ENCODE results near the gene WWOX.

Gene WWOX

GRCh38 chr16:78106686-78107085 lies 7.2 kb downstream of the WWOX start:
- no peak for DNase-seq

GRCh38 chr16:78108451-78108850 lies 9.0 kb downstream of the WWOX start:
- DNase-seq = peak in 1 of 2 experiments; percentile 43

DNA sequence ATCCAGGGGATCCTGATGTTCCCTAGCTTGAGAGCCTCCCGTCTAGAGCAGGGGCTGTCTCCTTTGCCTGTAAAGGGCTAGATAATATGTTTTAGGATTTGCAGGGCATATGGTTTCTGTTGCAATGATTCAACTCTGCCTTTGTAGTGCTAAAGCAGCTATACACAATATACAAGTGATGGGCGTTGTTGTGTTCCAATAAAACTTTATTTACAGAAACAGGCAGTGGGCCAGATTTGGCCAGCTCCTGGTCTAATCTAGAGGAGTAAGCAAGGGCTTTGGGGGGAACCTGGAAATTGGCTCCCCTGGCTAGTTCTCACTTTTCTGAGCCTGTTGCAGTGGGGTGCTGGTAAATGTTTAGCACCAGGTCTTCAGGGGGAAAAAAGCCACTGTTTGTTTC lies 13.8 kb downstream of the WWOX start:
- no peak for DNase-seq

DNA sequence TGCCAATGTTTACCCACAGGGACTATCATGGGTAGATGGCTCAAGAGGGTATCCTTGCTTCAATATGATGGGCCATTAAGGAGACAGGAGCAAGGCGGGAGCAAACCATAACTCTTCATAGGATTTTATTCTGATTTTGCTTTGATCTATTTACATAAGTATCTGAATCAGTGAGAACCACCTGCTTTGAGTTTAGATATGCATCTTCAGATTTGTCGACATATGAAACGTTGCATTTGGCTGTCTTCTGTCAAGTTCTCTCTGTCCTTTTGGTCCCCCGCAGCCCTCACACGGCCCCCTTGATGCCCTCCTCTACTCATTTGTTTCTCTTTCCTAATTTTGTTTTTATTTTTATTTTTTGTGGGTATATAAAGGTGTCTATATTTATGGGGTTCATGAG lies 16.2 kb downstream of the WWOX start:
- no peak for DNase-seq

- peak; percentile 75 to 89 for DNase-seq
These were observed 17.5 kb downstream of the WWOX start for GRCh38 chr16:78116946-78117345.

DNA sequence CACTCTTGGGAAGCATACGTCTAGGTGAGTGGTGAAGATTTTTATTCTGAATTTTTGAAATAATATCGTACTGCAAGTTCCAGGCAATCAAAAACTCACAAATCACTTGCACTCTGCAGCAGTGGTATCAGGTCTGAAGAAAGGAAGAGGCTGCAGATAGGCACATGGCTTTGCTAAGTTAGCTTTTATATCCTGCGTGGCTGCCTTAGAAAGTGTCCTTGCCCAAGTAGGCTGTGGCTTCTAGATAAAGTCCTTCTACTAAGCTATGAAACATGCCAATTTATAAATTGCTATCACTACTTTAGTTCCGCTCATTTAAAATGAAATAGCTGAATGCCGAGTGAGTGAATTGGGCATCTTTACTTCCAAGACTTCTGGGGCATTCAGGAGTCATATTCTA lies 17.9 kb downstream of the WWOX start:
- DNase-seq = no peak

DNA sequence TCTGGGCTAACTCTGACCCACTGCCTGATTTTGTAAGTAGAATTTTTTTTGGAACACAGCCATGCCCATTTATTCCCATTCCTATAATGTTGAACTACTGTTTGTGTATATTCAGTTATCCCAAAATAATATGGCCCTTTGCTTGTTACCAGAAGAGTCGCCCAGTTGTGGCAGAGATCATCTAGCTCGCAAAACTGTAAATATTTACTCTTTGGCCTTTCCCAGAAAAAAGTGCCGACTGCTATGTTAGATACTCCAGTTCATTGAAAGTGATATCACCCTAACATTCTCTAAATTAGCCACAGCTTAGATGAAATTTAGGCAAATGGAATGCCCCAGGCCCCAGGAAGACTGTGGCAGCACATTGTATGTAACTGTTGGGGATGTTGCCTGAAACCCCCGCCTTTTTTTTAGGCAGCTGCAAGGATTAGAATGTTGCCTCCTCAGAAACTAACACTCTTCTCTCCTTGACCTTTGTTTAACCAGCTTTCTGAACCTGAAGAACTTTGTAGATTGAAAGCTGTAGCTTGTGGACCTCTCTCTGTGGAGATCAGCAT lies 19.1 kb downstream of the WWOX start:
- no peak for DNase-seq

GRCh38 chr16:78122774-78123315 lies 23.4 kb downstream of the WWOX start:
- DNase-seq = peak; percentile 10 to 71

DNA sequence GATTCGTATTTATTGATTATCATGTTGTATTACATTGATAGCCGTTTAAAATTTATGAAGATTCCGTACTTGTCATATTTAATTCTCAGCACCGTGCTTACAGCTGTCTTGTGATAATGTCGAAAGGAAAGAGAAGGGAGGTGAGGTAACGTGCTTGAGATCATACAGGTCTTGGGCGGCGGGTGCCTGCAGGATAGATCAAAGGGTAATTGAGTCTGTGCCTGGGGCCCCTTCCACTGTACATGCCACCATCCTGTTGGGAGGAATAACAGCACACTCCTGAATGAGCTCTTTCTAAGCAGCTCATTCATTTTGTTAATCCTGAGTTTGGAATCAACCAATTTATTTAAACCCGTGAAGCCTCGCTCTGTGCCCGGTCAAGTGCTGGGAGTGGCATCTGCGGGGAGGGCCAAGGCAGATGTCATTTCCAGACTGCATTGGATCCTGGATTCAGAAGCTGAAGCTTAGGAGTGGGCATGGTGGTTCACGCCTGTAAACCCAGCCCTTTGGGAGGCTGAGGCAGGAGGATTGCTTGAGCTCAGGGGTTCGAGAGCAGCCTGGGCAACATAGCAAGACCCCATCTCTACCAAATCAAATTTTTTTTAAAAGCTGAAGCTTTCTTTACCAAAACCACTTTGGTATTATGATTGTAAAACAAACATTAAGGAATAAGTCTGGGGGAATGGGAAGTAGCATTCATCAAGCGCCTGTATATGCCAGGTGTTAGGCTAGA lies 25.8 kb downstream of the WWOX start:
- DNase-seq = peak in 1 of 2 experiments; percentile 27

DNA sequence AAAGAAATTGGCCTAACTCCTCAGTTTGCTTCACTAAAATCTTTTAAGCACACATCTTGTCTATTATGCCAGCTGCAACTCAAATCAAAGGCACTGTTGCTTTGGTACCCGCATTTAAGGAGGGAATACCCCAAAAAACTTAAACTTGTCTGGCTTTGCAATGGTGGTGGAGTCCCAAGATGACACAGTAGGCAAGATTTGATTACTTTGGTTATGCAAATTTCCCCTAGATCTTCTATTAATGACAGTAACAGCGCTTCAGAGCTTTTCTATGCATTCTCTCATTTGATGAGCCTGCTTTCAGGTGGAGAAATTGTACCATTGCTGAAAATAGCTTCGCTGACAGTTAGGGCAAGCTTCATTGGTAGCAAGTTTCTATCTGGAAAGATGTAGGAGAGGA lies 27.2 kb downstream of the WWOX start:
- no peak for DNase-seq

GRCh38 chr16:78127130-78127529 lies 27.7 kb downstream of the WWOX start:
- DNase-seq = peak in 1 of 2 experiments; percentile 9

DNA sequence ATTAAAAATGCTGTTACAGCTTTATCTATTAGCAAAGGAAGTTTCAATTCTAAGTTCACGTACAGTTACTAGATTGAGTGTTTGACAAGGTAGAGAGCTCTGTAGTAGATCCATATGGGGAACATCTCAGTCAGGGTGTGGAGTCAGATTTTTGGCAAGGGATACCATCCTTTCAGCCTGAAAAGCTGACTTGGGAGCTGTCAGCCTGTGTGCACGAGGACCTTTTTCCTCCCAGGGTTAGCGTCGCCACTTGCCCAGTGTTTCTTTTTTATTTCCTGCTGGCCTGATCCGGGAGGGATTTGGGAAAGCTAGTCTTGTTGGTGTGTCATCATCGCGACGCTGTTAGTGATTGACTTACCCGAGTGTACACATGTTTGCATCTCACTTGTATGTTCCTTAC lies 29.5 kb downstream of the WWOX start:
- no peak for DNase-seq

- no peak for DNase-seq
These were observed 29.9 kb downstream of the WWOX start for GRCh38 chr16:78129349-78129748.

DNA sequence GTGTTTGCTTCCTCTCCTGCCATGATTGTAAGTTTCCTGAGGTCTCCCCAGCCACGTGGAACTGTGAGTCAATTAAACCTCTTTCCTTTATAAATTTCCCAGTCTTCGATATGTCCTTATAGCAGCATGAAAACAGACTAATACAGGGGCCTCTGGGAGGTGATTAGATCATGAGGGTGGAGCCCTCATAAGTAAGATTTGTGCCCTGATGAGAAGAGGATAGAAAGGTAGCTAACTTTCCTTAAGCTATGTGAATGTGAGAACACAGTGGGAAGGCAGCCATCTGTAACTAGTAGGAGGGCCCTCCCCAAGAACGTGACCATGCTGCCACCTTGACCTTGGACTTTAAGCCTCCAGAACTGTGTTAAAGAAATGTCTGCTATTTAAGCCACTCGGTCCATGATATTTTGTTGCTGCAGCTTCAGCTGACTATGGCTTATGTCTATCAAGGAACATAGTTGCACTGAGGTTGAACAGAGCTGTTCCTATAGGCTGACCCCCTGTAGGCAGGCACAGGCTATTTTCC lies 30.7 kb downstream of the WWOX start:
- DNase-seq = no peak

DNA sequence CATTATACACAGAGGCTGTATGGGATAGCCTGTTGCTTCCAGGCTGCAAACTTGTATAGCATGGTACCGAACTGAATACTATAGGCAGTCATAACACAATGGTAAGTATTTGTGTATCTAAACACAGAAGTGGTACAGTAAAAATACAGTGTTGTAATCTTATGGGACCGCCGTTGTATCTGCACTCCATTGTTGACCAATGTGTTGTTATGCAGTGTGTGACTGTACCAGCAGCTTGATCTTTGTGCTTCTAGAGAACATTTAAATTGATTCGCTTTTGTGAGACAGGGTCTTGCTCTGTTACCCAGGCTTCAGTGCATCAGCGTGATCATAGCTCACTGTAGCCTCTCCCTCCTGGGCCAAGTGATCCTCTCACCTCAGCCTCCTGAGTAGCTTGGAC lies 31.5 kb downstream of the WWOX start:
- no peak for DNase-seq

DNA sequence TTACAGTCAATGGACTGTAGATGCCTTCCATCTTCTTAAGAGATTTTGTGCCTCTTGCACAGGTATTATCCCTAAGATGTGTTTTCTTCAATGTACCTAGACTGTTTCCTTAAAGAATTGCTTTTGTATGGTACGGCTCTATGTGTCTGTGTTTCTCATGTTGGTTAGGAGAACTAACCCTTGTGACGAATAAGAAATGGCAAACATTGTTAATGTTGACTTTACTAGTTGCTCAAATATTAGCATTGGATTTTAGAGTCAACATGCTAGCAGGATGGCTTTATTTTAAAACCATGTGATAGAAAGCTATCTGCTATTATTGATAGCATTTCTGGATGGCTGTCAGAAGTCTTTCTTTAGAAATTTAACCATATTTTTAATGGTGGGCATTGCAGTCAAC lies 34.5 kb downstream of the WWOX start:
- DNase-seq = no peak

DNA sequence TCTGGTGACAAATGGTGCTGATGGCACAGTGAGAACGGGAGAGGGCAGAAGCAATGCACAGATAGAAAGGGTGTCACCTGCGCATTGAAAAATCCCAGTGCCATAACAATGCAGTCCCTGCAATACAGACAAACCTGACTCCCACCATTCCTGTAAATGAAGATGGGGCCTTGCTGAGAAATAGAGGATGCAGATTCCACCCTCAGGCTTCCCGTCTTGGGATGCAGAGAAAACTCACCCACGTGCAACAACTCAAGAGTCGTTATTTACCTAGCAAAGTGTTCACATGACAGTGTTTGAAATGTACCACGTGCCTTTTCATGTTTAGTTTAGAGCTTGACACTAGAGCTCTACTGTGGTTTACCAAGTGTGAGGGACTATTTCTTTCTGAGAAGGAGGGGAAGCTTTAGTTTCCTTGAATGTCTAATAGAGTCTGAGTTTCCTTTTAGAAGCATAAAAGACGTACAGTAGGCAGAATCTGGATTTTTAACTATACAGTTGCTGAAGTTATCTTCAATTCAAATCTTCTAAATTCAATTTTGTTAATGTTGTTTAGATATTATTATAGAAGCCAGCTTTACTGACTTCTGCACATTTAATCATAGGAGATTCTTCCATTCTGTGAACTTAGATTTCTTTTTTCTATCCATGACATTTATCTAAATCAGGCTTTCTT lies 35.6 kb downstream of the WWOX start:
- no peak for DNase-seq

- DNase-seq = no peak
These were observed 37.7 kb downstream of the WWOX start for GRCh38 chr16:78137179-78137578.

- no peak for DNase-seq
These were observed 38.5 kb downstream of the WWOX start for GRCh38 chr16:78137782-78138616.

DNA sequence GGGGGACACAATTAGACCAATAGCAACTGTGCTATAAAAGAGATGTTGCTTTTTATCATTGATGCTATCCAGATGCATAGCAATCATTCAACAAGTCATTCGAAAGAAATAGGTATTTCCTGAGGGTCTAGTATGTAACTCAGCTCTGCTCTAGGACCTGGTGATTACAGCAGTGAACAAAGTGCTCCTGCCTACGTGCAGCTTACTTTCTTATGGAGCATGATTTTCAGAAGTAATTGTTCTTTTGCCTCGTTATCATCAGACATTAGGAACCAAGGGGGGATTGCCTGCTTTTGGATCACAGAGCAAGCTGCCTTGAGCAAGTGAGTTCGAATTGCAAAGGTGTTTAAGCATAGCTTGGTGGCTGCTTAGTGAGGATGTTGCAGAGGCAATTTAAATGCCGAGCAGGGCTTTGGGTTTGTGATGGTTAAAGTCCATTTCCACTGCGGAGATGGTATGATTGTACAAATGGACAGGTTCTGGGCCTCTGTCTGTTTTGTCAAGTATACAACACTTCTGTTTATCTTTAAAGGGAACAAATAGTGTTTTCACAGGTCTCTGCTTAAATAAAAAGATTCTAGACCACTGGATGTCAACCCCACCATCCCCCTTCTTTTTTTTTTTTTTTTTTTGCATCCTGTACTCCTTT lies 41.5 kb downstream of the WWOX start:
- no peak for DNase-seq

GRCh38 chr16:78142788-78143187 lies 43.3 kb downstream of the WWOX start:
- DNase-seq = no peak

GRCh38 chr16:78146807-78147206 lies 47.4 kb downstream of the WWOX start:
- DNase-seq = no peak

Data from NCI-H524 (cell line).